Stimulated activated CD8-positive, alpha-beta memory T cell treated with anti-CD3 and anti-CD28 coated beads, Interleukin-12 subunit alpha, Interleukin-12 subunit beta, amount 100 ng/mL, for 24 hours (primary cell): ENCODE results near the gene TET1.
"Not testable (repeated sequence)": the region's sequence is repeated elsewhere in the genome, so short reads cannot be mapped to it uniquely, and the experiment has no call there.

Experiments
- DNase-seq: peaks from one replicate; pipeline ENCODE4 v3.0.0-alpha.2; 2020; ENCODE audit errors: extremely low read depth

Gene TET1

DNA sequence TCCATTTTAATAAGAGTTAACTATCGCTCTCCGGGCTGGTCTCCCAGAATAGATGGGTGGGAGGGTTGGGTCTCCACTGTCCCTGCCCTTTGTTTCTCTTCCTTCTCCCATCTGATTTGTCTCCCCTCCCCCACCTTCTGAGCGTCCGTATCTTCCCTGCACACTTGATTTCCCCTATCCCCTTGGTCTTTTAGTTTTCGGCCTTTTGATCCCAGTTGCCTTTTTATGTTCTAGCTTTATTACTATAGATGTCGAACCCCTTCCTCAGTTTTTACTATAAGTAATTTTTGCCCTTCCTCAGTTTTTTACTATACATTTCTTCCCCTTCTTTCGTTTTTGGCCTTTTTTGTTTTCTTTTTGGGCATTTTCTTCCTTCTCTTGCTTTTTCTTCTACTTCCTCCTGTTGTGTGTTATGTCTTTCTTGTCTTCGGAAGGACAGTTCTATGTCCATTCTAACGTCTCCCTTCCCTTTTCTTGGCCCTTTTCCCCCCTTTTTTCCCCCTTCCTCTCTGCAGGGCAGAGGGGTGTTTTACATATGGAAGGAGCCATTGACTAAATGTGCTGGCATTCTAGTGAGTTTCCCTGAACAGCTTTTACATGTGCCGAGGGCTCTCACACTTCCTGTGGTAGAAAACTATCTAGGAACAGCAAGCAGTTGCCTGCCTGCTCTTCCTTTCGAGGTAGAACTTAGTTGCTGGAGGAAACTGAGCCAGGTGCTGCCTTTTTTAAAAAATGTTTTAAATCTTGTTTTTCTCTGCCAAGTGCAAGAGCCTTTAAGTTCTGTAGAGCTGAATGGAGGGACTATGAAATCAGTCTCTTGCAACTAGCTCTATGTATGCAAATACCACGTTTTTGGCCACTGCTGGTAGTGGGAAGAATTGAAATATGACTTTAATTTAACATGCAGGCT, 2.8 kb downstream of the TET1 start:
- DNase-seq, result no peak

DNA sequence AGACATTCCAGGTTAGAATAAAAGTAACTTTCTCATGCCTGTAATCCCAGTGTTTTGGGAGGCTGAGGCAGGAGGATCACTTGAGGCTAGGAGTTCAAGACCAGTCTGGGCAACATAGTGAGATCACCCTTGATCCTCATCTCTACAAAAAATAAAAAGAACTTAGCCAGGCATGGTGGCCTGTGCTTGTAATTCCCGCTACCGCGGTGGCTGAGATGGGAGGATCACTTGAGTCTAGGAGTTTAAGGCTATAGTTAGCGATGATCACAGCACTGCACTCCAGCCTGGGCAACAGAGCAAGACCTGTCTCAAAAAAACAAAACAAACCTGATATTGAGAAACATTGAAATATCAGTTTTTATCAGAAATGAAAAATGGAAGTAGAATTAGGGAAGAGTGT, 4.6 kb downstream of the TET1 start:
- no peak for DNase-seq

DNA sequence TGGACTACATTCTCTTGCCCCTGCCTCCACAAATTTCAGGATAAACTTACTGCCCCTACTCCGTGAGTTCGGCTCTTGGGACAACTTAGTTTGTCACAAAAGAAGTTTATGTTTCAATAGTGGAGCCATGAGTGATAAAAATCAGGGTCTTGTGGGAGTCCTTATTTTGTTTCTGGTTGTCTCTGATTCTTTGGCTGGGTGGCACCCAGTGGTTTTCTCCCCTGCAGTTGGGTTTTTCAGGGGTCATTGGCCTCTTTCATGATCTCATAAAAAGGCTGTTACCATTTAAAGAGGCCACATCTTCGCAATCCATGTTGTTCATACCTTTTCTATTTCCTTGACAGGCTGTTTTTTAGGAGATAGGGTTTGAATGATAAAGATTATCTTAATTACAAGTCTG, 5.5 kb downstream of the TET1 start:
- DNase-seq, result no peak

DNA sequence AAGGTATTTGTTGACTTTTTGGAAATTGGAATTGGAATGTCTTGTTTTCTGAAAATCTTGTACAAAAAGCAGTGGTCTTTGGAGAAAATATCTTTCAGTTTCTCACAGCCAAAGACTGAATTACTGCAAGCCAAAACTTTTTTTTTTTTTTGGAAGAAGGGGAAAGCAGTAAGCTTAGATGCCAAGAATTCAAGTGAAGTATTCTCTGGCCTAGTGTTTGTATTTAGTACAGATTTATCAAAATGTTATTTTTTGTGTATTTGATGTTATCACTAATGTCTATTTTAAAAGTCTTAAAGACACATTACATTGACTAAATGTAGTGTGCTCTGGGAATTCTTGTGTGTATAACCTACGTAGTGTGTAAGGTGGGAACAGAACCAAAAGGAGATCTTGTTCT, 6.2 kb downstream of the TET1 start:
- no peak for DNase-seq

DNA sequence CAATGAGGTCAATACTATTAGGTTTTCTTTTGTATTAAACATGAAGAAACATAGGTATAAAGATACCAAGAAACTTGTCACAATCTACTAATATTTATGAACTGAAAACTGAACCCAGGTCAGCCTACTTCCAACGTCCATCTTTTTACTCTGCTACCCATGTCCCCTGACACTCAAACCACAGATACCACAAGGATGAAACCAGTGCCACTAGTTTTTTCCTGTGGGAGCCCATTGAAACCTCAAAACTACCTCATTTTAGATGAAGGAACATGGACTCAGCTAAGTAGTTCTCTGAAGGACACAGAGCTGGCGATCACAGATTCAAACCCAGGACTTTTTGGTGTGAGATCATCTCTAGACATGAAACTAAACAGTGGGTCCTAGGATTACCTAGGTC, 6.8 kb downstream of the TET1 start:
- no peak for DNase-seq

DNA sequence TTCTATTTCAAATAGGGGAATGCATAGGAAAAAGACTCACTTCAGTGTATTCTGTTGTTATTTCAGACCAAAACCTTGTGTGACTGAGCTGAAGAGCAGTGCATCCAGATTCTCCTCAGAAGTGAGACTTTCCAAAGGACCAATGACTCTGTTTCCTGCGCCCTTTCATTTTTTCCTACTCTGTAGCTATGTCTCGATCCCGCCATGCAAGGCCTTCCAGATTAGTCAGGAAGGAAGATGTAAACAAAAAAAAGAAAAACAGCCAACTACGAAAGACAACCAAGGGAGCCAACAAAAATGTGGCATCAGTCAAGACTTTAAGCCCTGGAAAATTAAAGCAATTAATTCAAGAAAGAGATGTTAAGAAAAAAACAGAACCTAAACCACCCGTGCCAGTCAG, 12.0 kb downstream of the TET1 start:
- DNase-seq, result no peak

DNA sequence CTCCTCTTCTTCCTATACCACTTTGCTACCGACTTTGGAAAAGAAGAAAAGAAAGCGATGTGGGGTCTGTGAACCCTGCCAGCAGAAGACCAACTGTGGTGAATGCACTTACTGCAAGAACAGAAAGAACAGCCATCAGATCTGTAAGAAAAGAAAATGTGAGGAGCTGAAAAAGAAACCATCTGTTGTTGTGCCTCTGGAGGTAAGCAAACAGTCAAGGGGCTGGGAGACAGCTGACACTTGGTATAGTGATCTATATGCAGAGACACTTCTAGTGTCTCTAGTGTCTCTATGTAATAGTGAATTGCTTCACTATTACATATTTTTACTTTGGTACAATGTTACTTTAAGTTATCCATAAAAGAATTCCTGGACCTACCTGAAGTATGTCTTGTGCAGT, 13.9 kb downstream of the TET1 start:
- no peak for DNase-seq

DNA sequence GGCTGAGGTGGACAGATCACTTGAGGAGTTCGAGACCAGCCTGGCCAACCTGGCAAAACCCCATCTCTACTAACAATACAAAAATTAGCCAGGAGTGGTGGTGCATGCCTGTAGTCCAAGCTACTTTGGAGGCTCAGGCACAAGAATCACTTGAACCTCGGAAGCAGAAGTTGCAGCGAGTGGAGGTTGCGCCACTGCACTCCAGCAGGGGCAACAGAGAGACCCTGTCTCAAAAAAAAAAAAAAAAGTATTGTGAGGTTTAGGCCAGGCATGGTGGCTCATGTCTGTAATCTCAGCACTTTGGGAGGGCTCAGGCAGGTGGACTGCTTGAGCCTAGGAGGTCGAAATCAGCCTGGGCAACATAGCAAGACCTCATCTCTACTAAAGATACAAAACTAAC, 16.0 kb downstream of the TET1 start:
- no peak for DNase-seq

DNA sequence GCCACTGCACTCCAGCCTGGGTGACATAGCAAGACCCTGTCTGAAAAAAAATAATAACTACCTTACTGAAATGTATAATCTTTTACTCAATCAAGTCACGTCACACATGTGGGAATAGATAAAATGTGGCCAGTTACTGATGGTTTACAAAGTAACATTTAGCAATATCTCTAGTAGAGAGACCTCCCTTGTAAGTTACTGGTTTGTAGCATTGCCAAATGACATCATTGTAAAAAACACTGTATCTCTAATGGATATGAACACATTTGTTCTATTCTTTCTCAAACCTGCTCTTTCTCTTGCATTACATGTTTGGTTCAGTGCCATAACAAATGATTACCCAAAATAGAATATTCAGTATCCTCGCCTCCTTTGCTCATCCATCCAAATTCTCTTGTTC, 18.8 kb downstream of the TET1 start:
- DNase-seq, result no peak

DNA sequence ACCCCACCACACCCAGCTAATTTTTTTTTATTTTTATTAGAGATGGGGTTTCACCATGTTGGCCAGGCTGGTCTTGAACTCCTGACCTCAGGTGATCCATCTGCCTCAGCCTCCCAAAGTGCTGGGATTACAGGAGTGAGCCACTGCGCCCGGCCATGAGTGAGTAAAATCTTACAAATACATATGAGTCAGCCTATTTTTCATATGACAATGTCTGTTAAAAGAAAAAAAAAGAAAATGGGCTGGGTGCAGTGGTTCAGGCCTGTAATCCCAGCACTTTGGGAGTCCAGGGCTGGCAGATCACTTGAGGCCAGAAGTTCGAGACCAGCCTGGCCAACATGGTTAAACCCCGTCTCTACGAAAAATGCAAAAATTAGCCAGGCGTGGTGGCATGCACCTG, 24.1 kb downstream of the TET1 start:
- DNase-seq, result not testable (repeated sequence)

DNA sequence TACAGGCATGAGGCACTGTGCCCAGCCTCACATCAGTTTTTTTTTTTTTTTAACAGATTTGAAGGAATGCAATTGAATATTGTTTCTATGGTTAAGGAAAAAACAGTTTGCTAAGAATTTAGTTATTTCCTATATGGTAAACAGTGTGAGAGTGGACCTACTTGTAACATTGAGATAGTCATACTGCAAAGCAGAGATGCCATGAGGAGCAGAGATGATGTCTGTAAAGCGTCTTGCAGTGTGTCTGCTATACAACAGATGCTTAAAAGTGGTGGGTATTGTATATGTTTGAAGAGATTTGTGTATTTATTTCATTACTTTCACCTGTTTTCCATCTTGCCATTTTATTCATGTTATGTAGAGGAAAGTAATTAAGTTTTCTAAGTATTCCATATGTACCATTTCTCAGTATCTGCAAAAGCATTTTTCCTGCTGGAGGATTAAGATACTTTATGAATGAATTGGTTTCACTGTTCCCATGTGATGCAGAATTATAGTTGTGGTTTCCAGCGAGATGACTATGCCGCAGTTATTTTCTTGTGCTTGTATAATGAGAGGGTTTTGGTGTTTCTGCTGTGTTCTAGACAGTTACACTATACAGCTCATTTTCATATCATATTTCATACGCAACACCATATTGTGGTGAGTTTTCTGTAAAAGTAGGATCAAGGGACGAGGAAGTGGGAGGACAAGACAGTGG, 26.6 kb downstream of the TET1 start:
- DNase-seq, result no peak

DNA sequence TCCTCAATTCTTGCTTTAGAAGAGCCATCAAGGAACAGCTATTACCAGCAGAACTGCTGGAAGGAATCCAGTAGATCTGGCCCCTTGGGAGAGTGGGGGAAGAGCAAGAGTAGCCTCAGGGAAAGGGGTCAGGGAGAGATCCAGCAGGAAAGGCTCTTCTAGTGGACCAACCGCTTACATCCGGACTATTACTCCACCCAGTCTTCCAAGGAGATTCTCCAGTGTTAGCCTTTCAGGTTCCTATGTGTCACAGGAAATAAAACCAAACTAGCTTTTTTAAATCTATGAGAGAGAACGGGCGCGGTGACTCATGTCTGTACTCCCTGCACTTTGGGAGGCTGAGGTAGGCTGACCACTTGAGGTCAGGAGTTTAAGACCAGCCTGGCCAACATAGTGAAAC, 34.3 kb downstream of the TET1 start:
- DNase-seq, result no peak

DNA sequence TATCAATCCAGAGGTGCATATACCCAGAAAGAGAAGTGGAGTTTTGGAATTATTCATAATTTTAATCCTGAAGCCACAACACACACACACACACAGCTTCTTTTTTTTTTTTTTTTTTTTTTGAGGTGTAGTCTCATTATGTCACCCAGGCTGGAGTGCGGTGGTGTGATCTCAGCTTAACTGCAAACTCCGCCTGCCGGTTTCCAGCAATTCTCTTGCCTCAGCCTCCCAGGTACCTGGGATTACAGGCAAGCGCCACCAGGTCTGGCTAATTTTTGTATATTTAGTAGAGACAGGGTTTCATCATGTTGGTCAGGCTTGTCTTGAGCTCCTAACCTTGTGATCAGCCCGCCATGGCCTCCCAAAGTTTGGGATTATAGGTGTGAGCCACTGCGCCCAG, 35.4 kb downstream of the TET1 start:
- no peak for DNase-seq

DNA sequence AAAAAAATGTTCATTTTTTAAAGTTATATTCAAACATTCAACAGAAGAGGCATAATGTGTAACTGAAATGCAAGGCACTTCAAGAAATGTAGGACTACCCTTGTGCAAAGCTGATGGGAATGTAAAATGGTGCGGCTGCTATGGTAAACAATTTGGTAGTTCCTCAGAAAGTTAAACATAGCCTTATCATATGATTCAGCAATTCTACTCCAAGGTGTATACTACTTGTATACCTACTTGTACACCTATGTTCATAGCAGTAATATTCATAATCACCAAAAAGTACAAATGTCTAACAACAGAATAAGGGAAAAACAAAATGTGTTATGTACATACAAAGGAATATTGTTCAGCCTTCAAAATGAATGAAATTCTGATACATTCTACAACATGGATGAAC, 37.3 kb downstream of the TET1 start:
- DNase-seq, result no peak

DNA sequence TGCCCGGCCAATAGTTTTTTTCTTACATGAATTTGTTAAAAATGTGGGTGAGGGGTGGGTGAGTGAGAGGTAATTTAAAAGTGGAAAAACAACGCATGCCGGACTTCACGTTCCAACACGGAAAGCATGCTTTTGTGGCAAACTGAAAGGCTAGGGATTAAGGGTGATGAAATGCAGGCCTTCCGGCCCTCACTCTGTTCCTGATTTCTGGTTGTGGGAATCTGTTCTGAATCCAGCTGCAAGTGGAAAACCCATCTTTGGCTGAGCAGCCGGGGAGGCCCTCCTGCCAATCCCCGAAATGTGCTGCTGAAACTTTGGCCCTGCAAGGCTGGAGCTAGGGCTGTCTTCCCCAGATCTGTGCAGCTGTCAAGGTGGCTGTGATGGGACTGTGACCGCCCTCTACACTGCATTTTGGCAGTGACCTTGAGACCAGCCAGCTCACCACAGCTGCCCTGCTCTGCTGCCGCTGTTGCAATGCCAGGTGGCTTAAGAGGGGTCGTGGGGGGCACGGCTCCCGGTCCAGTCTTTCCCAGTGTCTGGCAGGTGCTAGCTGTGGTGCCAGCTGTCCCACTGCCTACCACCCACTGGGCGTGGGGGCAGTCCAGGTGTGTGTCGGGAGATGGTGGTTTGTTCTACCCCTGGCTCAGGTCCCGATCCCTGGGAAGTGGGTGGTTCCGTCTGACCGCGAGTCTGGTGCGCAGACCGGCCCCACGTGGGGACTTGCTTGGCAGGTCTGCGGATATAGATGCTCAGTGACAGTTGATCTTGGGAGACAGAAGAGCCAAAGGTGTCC, 39.0 kb downstream of the TET1 start:
- no peak for DNase-seq

DNA sequence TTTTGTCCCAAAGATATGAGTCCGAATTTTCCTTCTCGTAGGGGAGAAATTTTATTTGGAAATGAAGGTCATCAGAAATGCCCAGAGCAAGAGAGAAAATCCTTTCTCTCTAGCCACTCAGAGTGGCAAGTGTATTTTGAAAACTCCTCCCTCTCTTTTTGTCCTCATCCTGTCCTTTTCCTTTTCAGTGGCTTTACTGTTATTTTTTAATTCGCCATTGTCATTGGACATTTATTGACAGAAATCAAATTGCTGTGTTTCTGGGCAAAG, 39.6 kb downstream of the TET1 start:
- DNase-seq, result no peak

DNA sequence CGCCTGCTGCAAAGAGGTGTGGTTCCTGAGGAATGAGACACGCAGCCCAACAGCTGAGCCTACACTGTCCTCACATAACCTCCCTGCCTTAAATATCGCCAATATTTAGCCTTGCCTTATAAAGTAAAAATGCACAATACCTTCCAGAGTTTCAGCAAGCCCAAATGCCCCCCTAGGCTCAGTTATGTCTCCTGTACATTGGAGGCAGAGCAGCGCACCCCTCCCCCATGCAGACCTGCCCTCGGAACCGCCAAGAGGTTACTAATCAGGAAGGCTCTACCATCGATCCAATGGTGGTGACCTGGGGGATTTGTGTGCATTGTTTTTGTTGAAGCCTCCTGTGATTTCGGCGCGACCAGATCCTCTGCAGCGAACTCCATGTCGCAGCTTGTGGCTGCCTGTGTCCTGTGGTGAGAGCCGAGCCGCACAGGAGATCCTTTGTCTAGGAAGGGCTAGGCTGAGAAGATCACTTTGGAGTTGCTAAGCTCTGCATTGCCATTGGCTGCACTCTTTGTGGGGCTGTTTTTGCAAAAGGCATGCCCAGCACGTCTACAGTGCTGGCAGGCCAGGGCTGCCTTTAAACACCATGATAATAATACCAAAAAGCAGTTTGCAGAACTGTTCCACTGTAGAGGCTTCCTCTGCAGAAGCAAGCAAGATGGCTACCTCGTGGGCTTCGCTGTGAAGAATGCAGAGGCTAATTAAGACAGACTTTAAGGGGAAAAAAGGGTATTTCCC, 40.1 kb downstream of the TET1 start:
- DNase-seq, result no peak

DNA sequence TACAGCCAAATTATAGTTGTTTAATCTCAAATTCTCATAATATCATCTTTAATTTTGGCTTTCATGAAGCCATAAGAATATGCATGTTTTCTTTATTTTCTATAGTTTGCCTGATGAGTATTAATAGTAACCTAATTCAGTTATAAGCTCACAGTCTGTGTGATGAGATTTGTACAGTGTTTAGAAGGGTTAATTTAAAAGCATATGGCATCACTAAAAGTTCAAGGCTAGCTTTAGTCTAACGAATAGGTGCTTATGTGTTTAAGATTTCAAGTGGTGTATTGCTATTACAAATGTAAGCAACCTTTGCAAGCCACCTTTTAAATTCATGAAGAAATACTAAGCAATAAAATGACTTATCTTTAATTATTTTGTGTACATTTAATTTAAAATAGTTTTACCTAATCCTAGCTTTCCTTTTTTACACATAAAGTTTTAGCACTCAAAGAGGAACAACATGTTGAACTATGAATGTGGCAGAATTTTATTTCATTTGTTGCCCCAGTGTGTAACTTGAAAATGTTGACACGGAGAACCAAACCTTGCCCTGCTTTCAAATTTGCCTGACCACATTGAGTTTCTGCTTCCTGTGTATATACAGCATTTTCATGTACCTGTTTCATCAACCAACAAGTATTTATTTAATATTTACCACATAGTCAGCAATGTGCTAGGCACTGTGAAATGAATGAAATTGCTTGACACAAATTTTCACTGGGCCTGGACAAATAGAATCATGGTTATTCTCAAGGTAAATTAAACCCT, 41.5 kb downstream of the TET1 start:
- no peak for DNase-seq

DNA sequence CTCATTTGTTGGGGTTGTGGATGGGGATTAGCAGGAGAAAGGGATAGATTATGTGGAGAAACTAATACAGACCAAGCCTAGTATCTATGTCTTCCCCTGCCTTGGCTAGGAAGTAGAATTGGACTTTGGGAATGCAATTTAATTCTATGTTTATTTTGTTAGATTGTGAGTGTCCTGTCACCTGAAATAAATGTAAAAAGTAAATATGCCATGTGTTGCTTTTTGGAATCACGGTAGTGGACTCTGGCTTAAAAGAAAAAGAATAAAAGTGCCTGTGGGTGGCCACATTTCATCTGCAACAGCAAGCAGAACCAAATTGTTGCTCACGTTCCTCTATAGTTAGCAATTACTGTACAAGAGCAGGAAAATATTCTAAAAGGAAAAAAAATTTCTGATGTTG, 42.3 kb downstream of the TET1 start:
- no peak for DNase-seq

DNA sequence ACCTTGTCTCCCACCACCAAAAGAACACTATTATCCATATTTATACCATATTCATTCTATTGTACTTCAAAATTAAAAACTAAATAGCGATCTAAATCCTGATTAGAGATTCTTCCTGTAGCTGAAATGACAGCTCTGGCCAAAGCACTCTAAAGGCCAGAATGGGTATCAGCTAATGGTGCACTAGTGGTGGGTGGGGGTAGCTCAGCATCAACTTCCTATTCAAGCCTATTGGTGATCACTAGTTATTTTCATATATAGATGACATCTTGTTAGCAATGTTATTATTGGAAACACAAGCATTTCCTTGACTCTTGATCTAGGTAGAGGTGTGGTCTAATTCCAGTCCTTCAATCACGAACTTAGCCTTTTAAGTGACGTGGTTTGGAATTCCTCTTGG, 43.6 kb downstream of the TET1 start:
- DNase-seq, result no peak

DNA sequence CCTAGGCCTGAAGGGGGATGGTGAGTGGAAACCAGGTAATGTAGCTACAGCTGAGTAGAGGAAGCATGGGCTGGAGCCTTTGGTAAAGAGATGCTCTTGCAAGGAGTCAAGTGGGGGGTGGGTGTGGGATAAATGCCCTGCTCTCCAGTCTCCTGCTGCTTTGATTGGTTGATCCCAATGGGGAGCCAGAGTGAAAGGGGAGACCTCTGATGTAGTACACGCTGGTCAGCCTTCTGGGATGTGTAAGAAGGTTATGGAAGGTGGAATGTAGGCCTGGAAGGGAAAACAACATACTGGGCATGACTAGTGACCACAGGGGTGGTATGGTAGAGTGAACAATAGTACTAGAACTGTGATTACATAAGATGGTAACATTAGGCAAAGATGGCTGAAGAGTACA, 44.3 kb downstream of the TET1 start:
- no peak for DNase-seq
